GM23248 (cell line): ENCODE data around the gene HS3ST2. TPM values are rescaled to one million over a fixed set of nuclear protein-coding genes. Genes with fewer than 3 reads are reported as not detected.

ENCODE experiments used
- DNase-seq: peaks from one replicate; pipeline ENCODE4 v3.0.0-alpha.2; 2015
- H2AFZ ChIP-seq: fragments of 200-600 bp; sonication (generic); 2 replicates; pipeline ENCODE4 v1.6.1; 2016; ENCODE audit warnings: antibody characterized with exemption
- H3F3A ChIP-seq: fragments of 200-600 bp; sonication (generic); 2 replicates; pipeline ENCODE4 v1.6.1; 2016; ENCODE audit warnings: mild to moderate bottlenecking, antibody characterized with exemption, mixed run types; ENCODE audit not compliant: insufficient read depth
- H3K27ac ChIP-seq: fragments of 200-600 bp; sonication (generic); 2 replicates; pipeline ENCODE4 v1.5.1; 2016; ENCODE audit warnings: mild to moderate bottlenecking
- H3K27me3 ChIP-seq: fragments of 200-600 bp; sonication (generic); replicated peaks from 2 replicates; pipeline ENCODE4 v1.6.1; 2016; ENCODE audit warnings: mild to moderate bottlenecking; ENCODE audit not compliant: insufficient read depth
- H3K36me3 ChIP-seq: fragments of 200-600 bp; sonication (generic); 2 replicates; pipeline ENCODE4 v1.6.1; 2016; ENCODE audit warnings: low read depth, mild to moderate bottlenecking
- H3K4me1 ChIP-seq: fragments of 200-600 bp; sonication (generic); 2 replicates; pipeline ENCODE4 v1.6.1; 2016; ENCODE audit warnings: mild to moderate bottlenecking; ENCODE audit not compliant: insufficient read depth
- H3K4me2 ChIP-seq: fragments of 200-600 bp; sonication (generic); one replicate; pipeline ENCODE4 v1.6.1; 2016; ENCODE audit warnings: mild to moderate bottlenecking; ENCODE audit not compliant: unreplicated experiment
- H3K4me3 ChIP-seq: fragments of 200-600 bp; sonication (generic); 2 replicates; pipeline ENCODE4 v1.5.1; 2016; ENCODE audit warnings: mild to moderate bottlenecking
- H3K79me2 ChIP-seq: fragments of 200-600 bp; sonication (generic); 2 replicates; pipeline ENCODE4 v1.6.1; 2016; ENCODE audit warnings: mild to moderate bottlenecking; ENCODE audit not compliant: insufficient read depth
- H3K9ac ChIP-seq: fragments of 200-600 bp; sonication (generic); 2 replicates; pipeline ENCODE4 v1.6.1; 2016; ENCODE audit warnings: mild to moderate bottlenecking
- H3K9me2 ChIP-seq: fragments of 200-600 bp; sonication (generic); 2 replicates; pipeline ENCODE4 v1.6.1; 2016; ENCODE audit warnings: mixed run types, mild to moderate bottlenecking, moderate library complexity; ENCODE audit not compliant: insufficient read depth
- H3K9me3 ChIP-seq: fragments of 200-600 bp; sonication (generic); one replicate; pipeline ENCODE4 v1.6.1; 2017; ENCODE audit warnings: low read depth
- H4K20me1 ChIP-seq: fragments of 200-600 bp; sonication (generic); 2 replicates; pipeline ENCODE4 v1.6.0; 2016; ENCODE audit not compliant: insufficient read depth
- EZH2 ChIP-seq: fragments of 200-600 bp; sonication (generic); IDR thresholded peaks from 2 replicates; pipeline ENCODE4 v1.6.1; 2018; ENCODE audit warnings: antibody characterized with exemption, mild to moderate bottlenecking; ENCODE audit not compliant: insufficient read depth, poor library complexity, severe bottlenecking
- EZH2phosphoT487 ChIP-seq: fragments of 200-600 bp; sonication (generic); IDR thresholded peaks from 2 replicates; pipeline ENCODE4 v1.6.1; 2018; ENCODE audit warnings: antibody characterized with exemption, moderate library complexity, mild to moderate bottlenecking, low read depth; ENCODE audit not compliant: insufficient read depth
- WGBS, 2 experiments: methylation state at CpG; one replicate each; pipeline ENCODE4 v1.1.6; 2015 to 2017; ENCODE audit warnings: low lambda C conversion rate in 2 of 2, low coverage in 1 of 2; ENCODE audit errors: missing lambda C conversion rate in 2 of 2; 5-methylcytosine and 5-hydroxymethylcytosine counted together
- in situ Hi-C: fragments of 300-500 bp; cut with MboI; formaldehyde crosslinking; loops from 2 replicates; pipeline ENCODE4 v1.15.0; 2020
- polyA plus RNA-seq: library from polyadenylated mRNA; unstranded; fragments of >200 nt; fragmentation: Nextera tagmentation; extraction: Ambion mirVana; gene quantifications from 2 replicates; pipeline ENCODE4 v1.2.1, GENCODE V29; 2016
- total RNA-seq: library from RNA; depleted of rRNA; stranded (reverse); fragments of >200 nt; shearing (Covaris generic); gene quantifications from 2 replicates; pipeline ENCODE4 v1.2.3, GENCODE V29; 2014

The HS3ST2 gene
- total and polyA plus RNA-seq, 2 experiments from 2014 or later = not detected

- no peaks in the 10 kb centered on the region for H3K27me3 ChIP-seq
- no peaks in the 10 kb centered on the region for H3F3A ChIP-seq
- H3K4me3 ChIP-seq = no peak overlapping the region
- H3K4me2 ChIP-seq = no peak overlapping the region
- no peak overlapping the region for H3K27ac ChIP-seq
- no peak for DNase-seq
- H3K9ac ChIP-seq = no peak overlapping the region
- in situ Hi-C loops = no loop called here
- H4K20me1 ChIP-seq = no peaks in the 10 kb centered on the region
- WGBS, 2 experiments = 55 to 62% methylated on average over 6 of the region's 6 CpGs
- no peaks in the 10 kb centered on the region for H3K36me3 ChIP-seq
- TF ChIP-seq EZH2phosphoT487 (no peak), EZH2 (no peak)
- H2AFZ ChIP-seq = no peak overlapping the region
- no peaks in the 10 kb centered on the region for H3K9me2 ChIP-seq
- no peaks in the 10 kb centered on the region for H3K79me2 ChIP-seq
- no peaks in the 10 kb centered on the region for H3K9me3 ChIP-seq
- H3K4me1 ChIP-seq = no peaks in the 10 kb centered on the region
Measured at GRCh38 chr16:22879466-22879865, 65.5 kb downstream of the HS3ST2 start.

- Histone ChIP-seq H3K36me3 (no peaks in the 10 kb centered on the region), H3K9me2 (no peaks in the 10 kb centered on the region), H3F3A (no peaks in the 10 kb centered on the region), H3K27ac (no peak overlapping the region), H3K79me2 (no peaks in the 10 kb centered on the region), H3K4me1 (no peaks in the 10 kb centered on the region), H3K9ac (no peak overlapping the region), H3K4me3 (no peak overlapping the region), H3K9me3 (no peaks in the 10 kb centered on the region), H3K4me2 (no peak overlapping the region), H3K27me3 (no peaks in the 10 kb centered on the region), H4K20me1 (no peaks in the 10 kb centered on the region), H2AFZ (no peak overlapping the region)
- no peak for DNase-seq
- no peak for TF ChIP-seq EZH2
- TF ChIP-seq EZH2phosphoT487 = no peak
- in situ Hi-C loops = no loop called here
Measured at GRCh38 chr16:22882981-22883380, 69.0 kb downstream of the HS3ST2 start.

- Histone ChIP-seq H3K4me2 (no peak overlapping the region), H2AFZ (no peak overlapping the region), H3K9me3 (no peaks in the 10 kb centered on the region), H3K36me3 (no peaks in the 10 kb centered on the region), H3K9me2 (no peaks in the 10 kb centered on the region), H3K79me2 (no peaks in the 10 kb centered on the region), H3K9ac (no peak overlapping the region), H4K20me1 (no peaks in the 10 kb centered on the region), H3K4me1 (no peaks in the 10 kb centered on the region), H3K27me3 (no peaks in the 10 kb centered on the region), H3F3A (no peaks in the 10 kb centered on the region), H3K27ac (no peak overlapping the region), H3K4me3 (no peak overlapping the region)
- 63 to 73% methylated on average over 3 of the region's 3 CpGs for WGBS, 2 experiments
- TF ChIP-seq EZH2phosphoT487 = no peak
- TF ChIP-seq EZH2 = no peak
- no peak for DNase-seq
- in situ Hi-C loops = no loop called here
Measured at GRCh38 chr16:22885951-22886350, 72.0 kb downstream of the HS3ST2 start.

GRCh38 chr16:22886927-22887326 is 73.0 kb downstream of the HS3ST2 start:
- H3K4me2 ChIP-seq = no peak overlapping the region
- H3K27me3 ChIP-seq = no peaks in the 10 kb centered on the region
- H3K4me1 ChIP-seq = no peaks in the 10 kb centered on the region
- no peak overlapping the region for H3K4me3 ChIP-seq
- no peak overlapping the region for H2AFZ ChIP-seq
- no peak overlapping the region for H3K27ac ChIP-seq
- TF ChIP-seq EZH2 (no peak), EZH2phosphoT487 (no peak)
- WGBS, 2 experiments = 5 to 8% methylated on average over 1 of the region's 1 CpG
- no peak for DNase-seq
- no peak overlapping the region for H3K9ac ChIP-seq
- H3K36me3 ChIP-seq = no peaks in the 10 kb centered on the region
- no peaks in the 10 kb centered on the region for H4K20me1 ChIP-seq
- H3K9me3 ChIP-seq = no peaks in the 10 kb centered on the region
- in situ Hi-C loops = no loop called here
- H3K79me2 ChIP-seq = no peaks in the 10 kb centered on the region
- no peaks in the 10 kb centered on the region for H3K9me2 ChIP-seq
- H3F3A ChIP-seq = no peaks in the 10 kb centered on the region

- WGBS, 2 experiments = 39 to 42% methylated on average over 6 of the region's 6 CpGs
Measured at GRCh38 chr16:22887445-22887844, 73.5 kb downstream of the HS3ST2 start.

More at GRCh38 chr16:22887445-22887844, 73.5 kb downstream of the HS3ST2 start:
- no peaks in the 10 kb centered on the region for H3K79me2 ChIP-seq
- no peaks in the 10 kb centered on the region for H3F3A ChIP-seq
- H3K27me3 ChIP-seq = no peaks in the 10 kb centered on the region
- in situ Hi-C loops = no loop called here
- no peak overlapping the region for H2AFZ ChIP-seq
- H3K4me2 ChIP-seq = no peak overlapping the region
- no peaks in the 10 kb centered on the region for H4K20me1 ChIP-seq
- no peaks in the 10 kb centered on the region for H3K9me2 ChIP-seq
- DNase-seq = no peak
- TF ChIP-seq EZH2 (no peak), EZH2phosphoT487 (no peak)
- no peaks in the 10 kb centered on the region for H3K4me1 ChIP-seq
- no peak overlapping the region for H3K9ac ChIP-seq
- H3K9me3 ChIP-seq = no peaks in the 10 kb centered on the region
- no peak overlapping the region for H3K27ac ChIP-seq
- H3K4me3 ChIP-seq = no peak overlapping the region
- H3K36me3 ChIP-seq = no peaks in the 10 kb centered on the region
